AG04449 (cell line): ENCODE results near the gene LYPD4.
A peak's percentile ranks its signal among the peaks of the same experiment; 100 is the strongest.
"Not testable (repeated sequence)": the region's sequence is repeated elsewhere in the genome, so short reads cannot be mapped to it uniquely, and the experiment has no call there.

ENCODE experiments used
- CTCF ChIA-PET: fragments of 350-600 bp; formaldehyde crosslinking; extraction: SDS; loops from one replicate; lab custom pipeline; 2021; ENCODE audit warnings: antibody characterized with exemption; lab: Yijun Ruan, JAX
- POLR2A ChIA-PET: fragments of 400-600, 350-600 bp; formaldehyde crosslinking; extraction: SDS; loops from one replicate; lab custom pipeline; 2020; ENCODE audit warnings: antibody characterized with exemption, inconsistent platforms; lab: Yijun Ruan, JAX
- DNase-seq: peaks from one replicate; pipeline ENCODE4 v3.0.0-alpha.2; 2010; ENCODE audit warnings: low read depth, low spot score
- H3K4me3 ChIP-seq: 2 replicates; pipeline ENCODE4 v1.5.1; 2011; ENCODE audit warnings: low read depth, mild to moderate bottlenecking, control low read depth, low read length
- CTCF ChIP-seq: IDR thresholded peaks from one replicate; pipeline ENCODE4 v1.5.1; 2011; ENCODE audit warnings: mild to moderate bottlenecking, moderate library complexity, low read length, control low read depth, inconsistent platforms; ENCODE audit not compliant: insufficient read depth; ENCODE audit errors: missing control alignments

LYPD4 gene

GRCh38 chr19:41793414-41793727 lies 51.1 kb downstream of the LYPD4 start:
- no peak for DNase-seq
- H3K4me3 ChIP-seq: no peak overlapping the region
- TF ChIP-seq CTCF: no peak
- POLR2A ChIA-PET: interaction anchor here (0.6 kb wide), 1 partner anchor 20 kb away, joined by 3 read pairs; no protein-coding TSS in a partner anchor
- CTCF ChIA-PET: interaction anchor here (0.6 to 5.8 kb wide), 17 partner anchors 9 to 154 kb away, joined by 3 to 51 read pairs (median 4); no protein-coding TSS in a partner anchor

GRCh38 chr19:41792513-41793413 lies 51.7 kb downstream of the LYPD4 start:
- H3K4me3 ChIP-seq: no peak overlapping the region
- POLR2A ChIA-PET: interaction anchor here (0.6 kb wide), 1 partner anchor 20 kb away, joined by 3 read pairs; no protein-coding TSS in a partner anchor
- no peak for DNase-seq
- CTCF ChIA-PET: interaction anchor here (0.6 to 5.8 kb wide), 21 partner anchors 8 to 161 kb away, joined by 3 to 51 read pairs (median 4); no protein-coding TSS in a partner anchor
- TF ChIP-seq CTCF: peak; percentile 53

GRCh38 chr19:41789053-41789452 lies 55.4 kb downstream of the LYPD4 start:
- CTCF ChIA-PET, POLR2A ChIA-PET, DNase-seq, H3K4me3 ChIP-seq: not testable (repeated sequence)

- DNase-seq, POLR2A ChIA-PET, H3K4me3 ChIP-seq, CTCF ChIA-PET: not testable (repeated sequence)
Observed at GRCh38 chr19:41788518-41788917, 56.0 kb downstream of the LYPD4 start.
